Activated CD8-positive, alpha-beta memory T cell treated with anti-CD3 and anti-CD28 coated beads for 48 hours (primary cell): ENCODE results near the gene BPIFB3.
"Not testable (repeated sequence)": the region's sequence is repeated elsewhere in the genome, so short reads cannot be mapped to it uniquely, and the experiment has no call there.

Source experiments
- DNase-seq, 3 experiments: peaks; one replicate each; pipeline ENCODE4 v3.0.0-alpha.2; 2020; ENCODE audit warnings: low read depth in 2 of 3, low spot score in 2 of 3

Gene BPIFB3

GRCh38 chr20:33112547-33113386 lies 59.1 kb downstream of the BPIFB3 start:
- no peak for DNase-seq

GRCh38 chr20:33113387-33113908 lies 59.7 kb downstream of the BPIFB3 start:
- no peak for DNase-seq

- DNase-seq: not testable (repeated sequence)
These were observed 61.8 kb downstream of the BPIFB3 start for GRCh38 chr20:33115501-33115900.

- no peak for DNase-seq
These were observed 66.3 kb downstream of the BPIFB3 start for GRCh38 chr20:33119725-33120720.

- no peak for DNase-seq
These were observed 67.2 kb downstream of the BPIFB3 start for GRCh38 chr20:33120934-33121333.

- DNase-seq: not testable (repeated sequence)
These were observed 68.6 kb downstream of the BPIFB3 start for GRCh38 chr20:33122297-33122696.
